ENCODE results near the gene MED13L. TPM values are rescaled to one million over a fixed set of nuclear protein-coding genes. Genes with fewer than 3 reads are reported as not detected.

MED13L gene
- total RNA-seq, 2 donors from 2014 or later: 55.0 to 64.1 TPM

DNA sequence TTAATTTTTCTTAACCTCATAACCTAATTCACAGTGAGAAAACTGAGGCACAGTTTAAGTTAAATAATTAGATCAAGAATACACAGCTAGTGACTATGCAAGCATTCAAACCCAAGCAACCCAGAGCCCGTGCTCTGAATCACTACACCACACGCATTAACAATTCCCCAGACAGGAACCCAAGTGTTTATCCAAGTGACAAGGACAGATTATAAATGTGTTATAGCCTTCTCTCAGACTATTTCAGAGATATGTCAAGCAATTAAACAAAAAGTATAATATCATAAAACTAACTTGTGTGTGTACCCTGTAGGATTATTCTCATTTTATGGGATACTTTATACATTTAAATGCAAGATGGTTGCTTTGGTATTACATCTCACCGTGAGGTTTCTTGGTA, 43.8 kb downstream of the MED13L start:
- Histone ChIP-seq H3K4me1 (peaks cover 0 to 29% of the 10 kb centered on the region in 2 donors), H3K4me3 (no peak overlapping the region), H3K36me3 (no peaks in the 10 kb centered on the region), H3K9me3 (no peaks in the 10 kb centered on the region), H3K27me3 (no peaks in the 10 kb centered on the region), H3K27ac (no peak overlapping the region)
- no peak for DNase-seq (ENCODE audit: low spot score)
- TF ChIP-seq, protein P1, sequence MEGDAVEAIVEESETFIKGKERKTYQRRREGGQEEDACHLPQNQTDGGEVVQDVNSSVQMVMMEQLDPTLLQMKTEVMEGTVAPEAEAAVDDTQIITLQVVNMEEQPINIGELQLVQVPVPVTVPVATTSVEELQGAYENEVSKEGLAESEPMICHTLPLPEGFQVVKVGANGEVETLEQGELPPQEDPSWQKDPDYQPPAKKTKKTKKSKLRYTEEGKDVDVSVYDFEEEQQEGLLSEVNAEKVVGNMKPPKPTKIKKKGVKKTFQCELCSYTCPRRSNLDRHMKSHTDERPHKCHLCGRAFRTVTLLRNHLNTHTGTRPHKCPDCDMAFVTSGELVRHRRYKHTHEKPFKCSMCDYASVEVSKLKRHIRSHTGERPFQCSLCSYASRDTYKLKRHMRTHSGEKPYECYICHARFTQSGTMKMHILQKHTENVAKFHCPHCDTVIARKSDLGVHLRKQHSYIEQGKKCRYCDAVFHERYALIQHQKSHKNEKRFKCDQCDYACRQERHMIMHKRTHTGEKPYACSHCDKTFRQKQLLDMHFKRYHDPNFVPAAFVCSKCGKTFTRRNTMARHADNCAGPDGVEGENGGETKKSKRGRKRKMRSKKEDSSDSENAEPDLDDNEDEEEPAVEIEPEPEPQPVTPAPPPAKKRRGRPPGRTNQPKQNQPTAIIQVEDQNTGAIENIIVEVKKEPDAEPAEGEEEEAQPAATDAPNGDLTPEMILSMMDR (IDR thresholded peaks at IDR 0.05): no peak

DNA sequence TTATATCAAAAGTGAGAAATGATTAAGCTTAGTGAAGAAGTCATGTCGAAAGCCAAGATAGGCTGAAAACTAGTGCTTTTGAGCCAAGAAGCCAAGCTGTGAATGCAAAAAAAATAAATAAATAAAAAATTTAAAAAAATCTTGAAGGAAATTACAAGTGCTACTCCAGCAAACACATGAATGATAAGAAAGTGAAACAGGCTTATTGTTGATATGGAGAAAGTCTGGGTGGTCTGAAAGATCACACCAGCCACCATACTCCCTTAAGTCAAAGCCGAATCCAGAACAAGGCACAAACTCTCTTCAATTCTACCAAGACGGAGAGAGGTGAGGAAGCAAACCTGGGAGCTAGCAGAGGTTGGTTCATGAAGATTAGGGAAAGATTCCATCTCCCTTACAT, 49.7 kb downstream of the MED13L start:
- Histone ChIP-seq H3K27me3 (no peaks in the 10 kb centered on the region), H3K36me3 (no peaks in the 10 kb centered on the region), H3K4me1 (peaks cover 0 to 13% of the 10 kb centered on the region in 2 donors), H3K9me3 (no peaks in the 10 kb centered on the region), H3K4me3 (no peak overlapping the region), H3K27ac (no peak overlapping the region)
- no peak for DNase-seq (ENCODE audit: low spot score)
- TF ChIP-seq, protein P1 (IDR thresholded peaks at IDR 0.05): no peak

DNA sequence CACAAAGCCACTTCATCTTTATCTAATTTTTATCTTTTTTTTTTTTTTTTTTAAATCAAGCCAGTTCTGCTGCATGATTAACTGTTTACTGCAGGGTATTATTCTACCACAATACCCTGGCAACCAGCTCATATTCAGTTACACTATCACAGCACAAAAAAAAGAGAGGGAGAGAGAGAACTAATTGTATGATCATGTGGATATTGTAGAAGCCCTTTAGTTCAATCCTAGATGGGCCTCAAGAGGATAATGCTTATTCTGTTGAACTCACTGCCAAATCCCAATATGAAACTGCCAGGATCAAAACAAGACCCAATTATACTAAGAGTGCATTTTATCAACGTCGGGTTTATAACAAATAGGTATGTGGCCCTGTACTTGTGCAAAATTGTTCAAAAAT, 51.5 kb downstream of the MED13L start:
- Histone ChIP-seq H3K4me3 (no peak overlapping the region), H3K9me3 (no peaks in the 10 kb centered on the region), H3K27ac (no peak overlapping the region), H3K27me3 (no peaks in the 10 kb centered on the region), H3K36me3 (no peaks in the 10 kb centered on the region), H3K4me1 (peaks cover 0 to 12% of the 10 kb centered on the region in 2 donors)
- TF ChIP-seq, protein P1 (IDR thresholded peaks at IDR 0.05): no peak
- no peak for DNase-seq (ENCODE audit: low spot score)

DNA sequence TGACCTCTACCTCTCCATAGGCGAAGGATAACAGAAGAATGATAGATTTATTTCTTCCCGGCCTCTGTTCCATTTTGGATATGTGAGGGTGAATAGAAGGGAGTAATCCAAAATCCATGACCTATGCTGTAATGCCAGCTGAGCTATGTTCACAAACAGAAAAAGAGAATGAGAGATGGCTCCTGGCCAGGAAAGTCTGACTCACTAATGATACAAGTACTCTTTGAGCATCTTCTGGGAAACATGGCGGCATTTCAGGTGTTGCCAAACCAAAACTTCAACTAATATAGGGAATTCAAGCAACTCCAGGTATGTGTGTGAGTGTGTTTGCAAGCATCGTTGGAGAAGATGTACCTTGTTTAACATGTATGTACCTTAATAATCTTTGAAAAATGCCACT, 55.1 kb downstream of the MED13L start:
- Histone ChIP-seq H3K27ac (peak overlapping the region in 1 of 2 donors; percentile 62), H3K9me3 (no peaks in the 10 kb centered on the region), H3K4me1 (peaks cover 0 to 29% of the 10 kb centered on the region in 2 donors), H3K4me3 (no peak overlapping the region), H3K27me3 (no peaks in the 10 kb centered on the region), H3K36me3 (no peaks in the 10 kb centered on the region)
- DNase-seq (ENCODE audit: low spot score): peak; percentile 85
- TF ChIP-seq, protein P1 (IDR thresholded peaks at IDR 0.05): no peak

DNA sequence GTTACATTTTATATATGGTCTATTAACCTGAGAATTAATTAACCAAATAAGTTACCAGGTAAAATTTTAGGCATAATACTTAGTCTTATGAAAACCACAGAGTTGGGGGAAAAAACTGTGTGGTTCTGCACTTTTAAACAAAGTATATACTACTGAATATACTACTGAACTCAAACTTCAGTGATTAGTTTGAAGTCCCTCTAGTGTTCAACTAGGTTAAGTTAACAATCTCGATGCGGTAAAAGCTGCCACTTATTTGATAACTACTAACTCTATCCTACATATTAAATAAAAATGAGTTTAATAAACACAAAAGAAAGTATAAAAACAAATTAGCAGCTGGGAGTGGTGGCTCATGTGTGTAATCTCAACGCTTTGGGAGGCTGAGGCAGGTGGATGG, 56.7 kb downstream of the MED13L start:
- TF ChIP-seq, protein P1 (IDR thresholded peaks at IDR 0.05): no peak
- peaks cover 0 to 42% of the 10 kb centered on the region in 2 donors for H3K4me1 ChIP-seq
- no peaks in the 10 kb centered on the region for H3K27me3 ChIP-seq
- H3K9me3 ChIP-seq: no peaks in the 10 kb centered on the region
- H3K36me3 ChIP-seq: no peaks in the 10 kb centered on the region
- no peak overlapping the region for H3K27ac ChIP-seq
- no peak overlapping the region for H3K4me3 ChIP-seq
- DNase-seq (ENCODE audit: low spot score): no peak

DNA sequence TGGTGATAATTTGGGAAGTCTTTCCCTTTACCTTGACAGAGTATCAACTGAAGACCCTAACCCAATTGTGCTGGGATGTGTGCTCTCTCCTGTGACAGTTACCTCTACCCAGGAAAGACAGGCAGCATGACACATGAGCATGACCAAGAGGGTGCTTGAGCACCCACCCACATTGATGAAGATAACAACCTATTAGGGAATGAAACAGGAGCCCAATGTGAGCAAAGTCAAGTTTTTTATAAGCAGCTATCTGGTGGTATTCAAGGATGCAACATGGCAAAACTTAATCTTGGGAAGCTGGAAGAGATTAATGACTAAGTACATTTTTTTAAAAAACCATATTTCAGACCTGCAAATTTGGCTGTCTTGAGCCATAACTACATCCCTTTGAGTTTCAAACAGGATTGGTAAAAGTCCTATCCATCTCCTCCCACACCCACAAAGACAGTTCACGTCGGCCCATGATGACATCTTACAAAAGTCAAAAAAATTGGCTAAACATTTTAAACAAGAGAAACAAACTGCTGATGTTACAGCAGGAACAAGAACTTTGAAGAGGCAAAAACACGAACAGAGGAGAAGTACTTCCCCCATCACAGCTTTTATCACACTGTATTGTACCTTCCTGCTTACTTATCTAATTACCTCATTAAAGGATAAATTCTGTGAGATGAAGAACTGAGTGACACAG, 60.3 kb downstream of the MED13L start:
- H3K27ac ChIP-seq: no peak overlapping the region
- TF ChIP-seq, protein P1 (IDR thresholded peaks at IDR 0.05): no peak

More for the DNA sequence above, 60.3 kb downstream of the MED13L start:
- no peak for DNase-seq (ENCODE audit: low spot score)
- Histone ChIP-seq H3K9me3 (no peaks in the 10 kb centered on the region), H3K4me1 (peaks cover 0 to 41% of the 10 kb centered on the region in 2 donors), H3K36me3 (no peaks in the 10 kb centered on the region), H3K27me3 (no peaks in the 10 kb centered on the region), H3K4me3 (no peak overlapping the region)

Data from right atrium auricular region (tissue), 2 donors.